ENCODE data around the gene CRYGS. TPM values are rescaled to one million over a fixed set of nuclear protein-coding genes. Genes with fewer than 3 reads are reported as not detected.

The CRYGS gene
- total RNA-seq, 1 donor from 2014 or later: 1.3 TPM

DNA sequence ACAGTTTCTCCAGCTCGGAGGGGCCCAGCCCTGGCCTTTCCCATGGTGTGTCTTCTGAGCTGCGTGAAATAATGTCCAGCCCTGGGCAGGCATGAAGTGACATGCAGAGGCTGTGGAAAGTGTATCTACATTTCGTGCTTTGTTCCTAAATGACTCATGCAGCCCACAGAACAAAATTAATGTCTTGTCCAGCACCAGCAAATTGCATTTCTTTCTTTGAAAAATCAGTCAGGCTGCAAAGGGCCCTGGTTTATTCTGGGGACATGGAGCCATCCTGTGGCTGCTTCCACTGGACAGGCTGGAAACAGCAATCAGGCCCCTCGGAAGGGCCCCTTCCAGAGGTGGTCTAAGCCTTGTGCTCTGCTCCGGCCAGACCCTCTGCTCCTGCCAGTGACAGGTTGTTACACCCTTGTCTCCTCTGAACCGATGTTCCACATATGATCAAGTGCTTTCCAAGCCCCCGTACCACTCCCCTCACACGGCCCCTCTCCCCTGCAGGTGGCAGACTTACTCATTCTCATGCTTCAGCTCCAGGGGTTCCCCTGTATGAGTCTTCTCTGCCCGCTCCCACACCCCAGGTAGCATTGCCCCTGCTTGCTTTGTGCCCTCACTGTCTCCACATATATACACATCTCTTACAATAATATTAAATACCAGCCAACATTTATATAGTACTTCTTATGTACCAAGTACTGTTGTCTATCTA lies 33.7 kb downstream of the CRYGS start:
- Mint-ChIP-seq H3K9me3 (ENCODE audit: unreplicated experiment) (no peaks in the 10 kb centered on the region), H3K4me3 (ENCODE audit: unreplicated experiment) (no peak overlapping the region), H3K4me1 (ENCODE audit: low read depth, unreplicated experiment) (peaks cover 5% of the 10 kb centered on the region), H3K36me3 (ENCODE audit: low read depth, unreplicated experiment) (peaks cover 2% of the 10 kb centered on the region), H3K27me3 (ENCODE audit: low read depth, unreplicated experiment) (peaks cover 48% of the 10 kb centered on the region), H3K27ac (ENCODE audit: unreplicated experiment) (no peak overlapping the region)
- no peak overlapping the region for H3K9ac ChIP-seq (ENCODE audit: low read length)
- H3K4me3 ChIP-seq (ENCODE audit: insufficient read depth, low read depth, low read length): no peak overlapping the region
- no peaks in the 10 kb centered on the region for H3K9me3 ChIP-seq (ENCODE audit: insufficient read depth, low read depth, low read length)
- no peaks in the 10 kb centered on the region for H4K20me1 ChIP-seq (ENCODE audit: insufficient read depth, low read length)
- no peak overlapping the region for H3K27ac ChIP-seq (ENCODE audit: low read depth, low read length)
- H3K79me2 ChIP-seq (ENCODE audit: insufficient read depth, low read length): no peaks in the 10 kb centered on the region
- DNase-seq (ENCODE audit: low read depth) (peak; percentile 30), FAIRE-seq (no peak)
- H3K4me1 ChIP-seq (ENCODE audit: insufficient read depth, low read length): no peaks in the 10 kb centered on the region
- TF ChIP-seq EZH2 (IDR thresholded peaks at IDR 0.05; ENCODE audit: insufficient read depth, low read length): no peak
- TF ChIP-seq, protein P1, sequence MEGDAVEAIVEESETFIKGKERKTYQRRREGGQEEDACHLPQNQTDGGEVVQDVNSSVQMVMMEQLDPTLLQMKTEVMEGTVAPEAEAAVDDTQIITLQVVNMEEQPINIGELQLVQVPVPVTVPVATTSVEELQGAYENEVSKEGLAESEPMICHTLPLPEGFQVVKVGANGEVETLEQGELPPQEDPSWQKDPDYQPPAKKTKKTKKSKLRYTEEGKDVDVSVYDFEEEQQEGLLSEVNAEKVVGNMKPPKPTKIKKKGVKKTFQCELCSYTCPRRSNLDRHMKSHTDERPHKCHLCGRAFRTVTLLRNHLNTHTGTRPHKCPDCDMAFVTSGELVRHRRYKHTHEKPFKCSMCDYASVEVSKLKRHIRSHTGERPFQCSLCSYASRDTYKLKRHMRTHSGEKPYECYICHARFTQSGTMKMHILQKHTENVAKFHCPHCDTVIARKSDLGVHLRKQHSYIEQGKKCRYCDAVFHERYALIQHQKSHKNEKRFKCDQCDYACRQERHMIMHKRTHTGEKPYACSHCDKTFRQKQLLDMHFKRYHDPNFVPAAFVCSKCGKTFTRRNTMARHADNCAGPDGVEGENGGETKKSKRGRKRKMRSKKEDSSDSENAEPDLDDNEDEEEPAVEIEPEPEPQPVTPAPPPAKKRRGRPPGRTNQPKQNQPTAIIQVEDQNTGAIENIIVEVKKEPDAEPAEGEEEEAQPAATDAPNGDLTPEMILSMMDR (IDR thresholded peaks at IDR 0.05; ENCODE audit: insufficient read depth, low read depth, low read length): no peak
- peaks cover 15% of the 10 kb centered on the region for H3K27me3 ChIP-seq (ENCODE audit: insufficient read depth, low read length)
- H3K4me2 ChIP-seq (ENCODE audit: low read length): no peak overlapping the region
- no peak overlapping the region for H2AFZ ChIP-seq (ENCODE audit: low read depth, low read length)
- H3K36me3 ChIP-seq (ENCODE audit: insufficient read depth, low read length): no peaks in the 10 kb centered on the region

DNA sequence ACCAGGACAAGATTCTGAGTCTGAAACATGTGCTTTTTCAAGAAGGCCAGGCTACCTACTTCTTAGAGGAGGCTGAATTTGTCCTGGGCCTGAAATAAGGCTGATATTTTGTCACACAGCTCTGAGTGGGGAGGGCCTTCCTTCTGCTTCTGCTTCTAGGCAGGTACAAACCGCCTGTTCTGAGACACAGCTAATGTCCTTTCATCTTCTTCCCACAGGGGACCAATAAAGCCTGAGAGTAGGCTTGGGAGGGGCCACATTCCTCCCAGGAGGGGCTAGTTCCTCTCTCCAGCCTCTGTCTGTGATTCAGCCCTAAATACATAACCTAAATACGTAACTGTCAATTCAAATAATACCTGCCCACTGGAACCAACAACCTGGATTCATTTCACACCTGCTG lies 34.8 kb downstream of the CRYGS start:
- Mint-ChIP-seq H3K36me3 (ENCODE audit: low read depth, unreplicated experiment) (no peaks in the 10 kb centered on the region), H3K9me3 (ENCODE audit: unreplicated experiment) (no peaks in the 10 kb centered on the region), H3K27ac (ENCODE audit: unreplicated experiment) (no peak overlapping the region), H3K4me1 (ENCODE audit: low read depth, unreplicated experiment) (peaks cover 3% of the 10 kb centered on the region), H3K4me3 (ENCODE audit: unreplicated experiment) (no peak overlapping the region), H3K27me3 (ENCODE audit: low read depth, unreplicated experiment) (peaks cover 43% of the 10 kb centered on the region)
- H3K4me3 ChIP-seq (ENCODE audit: insufficient read depth, low read depth, low read length): no peak overlapping the region
- DNase-seq (ENCODE audit: low read depth) (no peak), FAIRE-seq (no peak)
- no peak overlapping the region for H3K27ac ChIP-seq (ENCODE audit: low read depth, low read length)
- H3K4me1 ChIP-seq (ENCODE audit: insufficient read depth, low read length): no peaks in the 10 kb centered on the region
- no peaks in the 10 kb centered on the region for H3K36me3 ChIP-seq (ENCODE audit: insufficient read depth, low read length)
- peaks cover 11% of the 10 kb centered on the region for H3K27me3 ChIP-seq (ENCODE audit: insufficient read depth, low read length)
- H3K9ac ChIP-seq (ENCODE audit: low read length): no peak overlapping the region
- no peaks in the 10 kb centered on the region for H3K79me2 ChIP-seq (ENCODE audit: insufficient read depth, low read length)
- H2AFZ ChIP-seq (ENCODE audit: low read depth, low read length): no peak overlapping the region
- no peak overlapping the region for H3K4me2 ChIP-seq (ENCODE audit: low read length)
- no peaks in the 10 kb centered on the region for H4K20me1 ChIP-seq (ENCODE audit: insufficient read depth, low read length)
- no peaks in the 10 kb centered on the region for H3K9me3 ChIP-seq (ENCODE audit: insufficient read depth, low read depth, low read length)
- no peak for TF ChIP-seq EZH2 (IDR thresholded peaks at IDR 0.05; ENCODE audit: insufficient read depth, low read length)
- TF ChIP-seq, protein P1 (IDR thresholded peaks at IDR 0.05; ENCODE audit: insufficient read depth, low read depth, low read length): no peak

DNA sequence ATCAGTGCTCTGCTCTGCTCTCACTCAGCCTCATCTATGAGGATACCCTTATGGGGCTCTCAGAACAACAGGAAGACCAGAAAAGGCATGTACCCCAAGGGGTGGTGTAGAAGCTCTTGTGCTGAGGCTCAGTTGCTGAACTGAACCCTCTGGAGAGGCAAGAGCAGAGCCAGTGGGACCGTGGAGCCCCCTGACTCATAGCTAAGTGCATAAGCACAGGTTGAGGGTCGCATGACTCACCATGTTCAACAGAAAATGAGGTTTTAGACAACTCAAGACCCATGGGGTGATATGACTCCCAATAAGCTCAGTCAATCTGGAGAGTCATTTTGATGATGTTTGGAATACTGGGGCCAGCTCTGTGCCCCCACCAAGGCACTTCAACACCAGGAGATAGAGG lies 37.3 kb downstream of the CRYGS start:
- H3K4me2 ChIP-seq (ENCODE audit: low read length): no peak overlapping the region
- Mint-ChIP-seq H3K27me3 (ENCODE audit: low read depth, unreplicated experiment) (peaks cover 42% of the 10 kb centered on the region), H3K4me3 (ENCODE audit: unreplicated experiment) (no peak overlapping the region), H3K36me3 (ENCODE audit: low read depth, unreplicated experiment) (peaks cover 3% of the 10 kb centered on the region), H3K27ac (ENCODE audit: unreplicated experiment) (no peak overlapping the region), H3K4me1 (ENCODE audit: low read depth, unreplicated experiment) (peaks cover 10% of the 10 kb centered on the region), H3K9me3 (ENCODE audit: unreplicated experiment) (no peaks in the 10 kb centered on the region)
- H3K4me3 ChIP-seq (ENCODE audit: insufficient read depth, low read depth, low read length): no peak overlapping the region
- H3K79me2 ChIP-seq (ENCODE audit: insufficient read depth, low read length): no peaks in the 10 kb centered on the region
- H4K20me1 ChIP-seq (ENCODE audit: insufficient read depth, low read length): no peaks in the 10 kb centered on the region
- FAIRE-seq (no peak), DNase-seq (ENCODE audit: low read depth) (peak; percentile 17)
- H3K27me3 ChIP-seq (ENCODE audit: insufficient read depth, low read length): peaks cover 13% of the 10 kb centered on the region
- no peaks in the 10 kb centered on the region for H3K36me3 ChIP-seq (ENCODE audit: insufficient read depth, low read length)
- H3K9me3 ChIP-seq (ENCODE audit: insufficient read depth, low read depth, low read length): no peaks in the 10 kb centered on the region
- H2AFZ ChIP-seq (ENCODE audit: low read depth, low read length): no peak overlapping the region
- H3K9ac ChIP-seq (ENCODE audit: low read length): no peak overlapping the region
- TF ChIP-seq, protein P1 (IDR thresholded peaks at IDR 0.05; ENCODE audit: insufficient read depth, low read depth, low read length): no peak
- TF ChIP-seq EZH2 (IDR thresholded peaks at IDR 0.05; ENCODE audit: insufficient read depth, low read length): no peak
- no peaks in the 10 kb centered on the region for H3K4me1 ChIP-seq (ENCODE audit: insufficient read depth, low read length)
- no peak overlapping the region for H3K27ac ChIP-seq (ENCODE audit: low read depth, low read length)
